ENCODE results near the gene MYH14. TPM values are rescaled to one million over a fixed set of nuclear protein-coding genes. Genes with fewer than 3 reads are reported as not detected.

The MYH14 gene
- total RNA-seq, 1 donor from 2014 or later, result not detected

GRCh38 chr19:50322234-50322633 is 118.8 kb downstream of the MYH14 start:
- H3K27ac ChIP-seq (ENCODE audit: low read depth, low read length), result no peak overlapping the region
- no peaks in the 10 kb centered on the region for H3K79me2 ChIP-seq (ENCODE audit: insufficient read depth, low read length)
- peaks cover 11% of the 10 kb centered on the region for H3K27me3 ChIP-seq (ENCODE audit: insufficient read depth, low read length)
- H3K9me3 Mint-ChIP-seq (ENCODE audit: unreplicated experiment), result peaks cover 27% of the 10 kb centered on the region
- FAIRE-seq (no peak), DNase-seq (ENCODE audit: low read depth) (no peak)
- no peaks in the 10 kb centered on the region for H4K20me1 ChIP-seq (ENCODE audit: insufficient read depth, low read length)
- H3K4me1 ChIP-seq (ENCODE audit: insufficient read depth, low read length), result no peaks in the 10 kb centered on the region
- no peak overlapping the region for H3K4me2 ChIP-seq (ENCODE audit: low read length)
- H3K9ac ChIP-seq (ENCODE audit: low read length), result no peak overlapping the region
- H3K4me3 Mint-ChIP-seq (ENCODE audit: unreplicated experiment), result no peak overlapping the region
- H3K9me3 ChIP-seq (ENCODE audit: insufficient read depth, low read depth, low read length), result no peaks in the 10 kb centered on the region
- no peak overlapping the region for H3K27ac Mint-ChIP-seq (ENCODE audit: unreplicated experiment)
- no peak overlapping the region for H2AFZ ChIP-seq (ENCODE audit: low read depth, low read length)
- no peaks in the 10 kb centered on the region for H3K4me1 Mint-ChIP-seq (ENCODE audit: low read depth, unreplicated experiment)
- H3K27me3 Mint-ChIP-seq (ENCODE audit: low read depth, unreplicated experiment), result peaks cover 2% of the 10 kb centered on the region
- H3K36me3 ChIP-seq (ENCODE audit: insufficient read depth, low read length), result no peaks in the 10 kb centered on the region
- TF ChIP-seq CTCF (IDR thresholded peaks at IDR 0.05; ENCODE audit: insufficient read depth, low read depth, low read length) (no peak), EZH2 (IDR thresholded peaks at IDR 0.05; ENCODE audit: insufficient read depth, low read length) (no peak)
- no peak overlapping the region for H3K4me3 ChIP-seq (ENCODE audit: insufficient read depth, low read depth, low read length)
- H3K36me3 Mint-ChIP-seq (ENCODE audit: low read depth, unreplicated experiment), result no peaks in the 10 kb centered on the region

- Histone ChIP-seq H3K9me3 (ENCODE audit: insufficient read depth, low read depth, low read length) (no peaks in the 10 kb centered on the region), H2AFZ (ENCODE audit: low read depth, low read length) (no peak overlapping the region), H3K27ac (ENCODE audit: low read depth, low read length) (no peak overlapping the region), H3K4me3 (ENCODE audit: insufficient read depth, low read depth, low read length) (no peak overlapping the region), H3K9ac (ENCODE audit: low read length) (no peak overlapping the region), H4K20me1 (ENCODE audit: insufficient read depth, low read length) (no peaks in the 10 kb centered on the region), H3K36me3 (ENCODE audit: insufficient read depth, low read length) (no peaks in the 10 kb centered on the region), H3K4me1 (ENCODE audit: insufficient read depth, low read length) (no peaks in the 10 kb centered on the region), H3K27me3 (ENCODE audit: insufficient read depth, low read length) (peaks cover 18% of the 10 kb centered on the region), H3K79me2 (ENCODE audit: insufficient read depth, low read length) (no peaks in the 10 kb centered on the region), H3K4me2 (ENCODE audit: low read length) (no peak overlapping the region)
- H3K27me3 Mint-ChIP-seq (ENCODE audit: low read depth, unreplicated experiment), result peaks cover 2% of the 10 kb centered on the region
- DNase-seq (ENCODE audit: low read depth) (no peak), FAIRE-seq (no peak)
- H3K4me3 Mint-ChIP-seq (ENCODE audit: unreplicated experiment), result no peak overlapping the region
- peaks cover 28% of the 10 kb centered on the region for H3K9me3 Mint-ChIP-seq (ENCODE audit: unreplicated experiment)
- H3K4me1 Mint-ChIP-seq (ENCODE audit: low read depth, unreplicated experiment), result no peaks in the 10 kb centered on the region
- no peaks in the 10 kb centered on the region for H3K36me3 Mint-ChIP-seq (ENCODE audit: low read depth, unreplicated experiment)
- no peak overlapping the region for H3K27ac Mint-ChIP-seq (ENCODE audit: unreplicated experiment)
- no peak for TF ChIP-seq CTCF (IDR thresholded peaks at IDR 0.05; ENCODE audit: insufficient read depth, low read depth, low read length)
- no peak for TF ChIP-seq EZH2 (IDR thresholded peaks at IDR 0.05; ENCODE audit: insufficient read depth, low read length)
Observed at GRCh38 chr19:50322931-50323781, 119.7 kb downstream of the MYH14 start.

- Histone ChIP-seq H3K4me3 (ENCODE audit: insufficient read depth, low read depth, low read length) (no peak overlapping the region), H3K36me3 (ENCODE audit: insufficient read depth, low read length) (no peaks in the 10 kb centered on the region), H2AFZ (ENCODE audit: low read depth, low read length) (no peak overlapping the region), H3K27me3 (ENCODE audit: insufficient read depth, low read length) (peaks cover 18% of the 10 kb centered on the region), H3K79me2 (ENCODE audit: insufficient read depth, low read length) (no peaks in the 10 kb centered on the region), H3K4me2 (ENCODE audit: low read length) (no peak overlapping the region), H3K27ac (ENCODE audit: low read depth, low read length) (no peak overlapping the region), H4K20me1 (ENCODE audit: insufficient read depth, low read length) (no peaks in the 10 kb centered on the region), H3K9me3 (ENCODE audit: insufficient read depth, low read depth, low read length) (peaks cover 2% of the 10 kb centered on the region), H3K9ac (ENCODE audit: low read length) (no peak overlapping the region), H3K4me1 (ENCODE audit: insufficient read depth, low read length) (no peaks in the 10 kb centered on the region)
- Mint-ChIP-seq H3K27me3 (ENCODE audit: low read depth, unreplicated experiment) (peaks cover 2% of the 10 kb centered on the region), H3K4me3 (ENCODE audit: unreplicated experiment) (no peak overlapping the region), H3K27ac (ENCODE audit: unreplicated experiment) (no peak overlapping the region), H3K36me3 (ENCODE audit: low read depth, unreplicated experiment) (no peaks in the 10 kb centered on the region), H3K9me3 (ENCODE audit: unreplicated experiment) (peaks cover 28% of the 10 kb centered on the region), H3K4me1 (ENCODE audit: low read depth, unreplicated experiment) (no peaks in the 10 kb centered on the region)
- FAIRE-seq (no peak), DNase-seq (ENCODE audit: low read depth) (no peak)
- TF ChIP-seq EZH2 (IDR thresholded peaks at IDR 0.05; ENCODE audit: insufficient read depth, low read length) (no peak), CTCF (IDR thresholded peaks at IDR 0.05; ENCODE audit: insufficient read depth, low read depth, low read length) (no peak)
Observed at GRCh38 chr19:50323782-50324133, 120.3 kb downstream of the MYH14 start.
